Anterior cingulate cortex (tissue), 58 donors: Measurements from ENCODE around the gene PDGFD.

ENCODE experiments used
- DNase-seq, 58 donors: peaks; one replicate each; lab custom pipeline; 2025; lab: John Stamatoyannopoulos, UW

The PDGFD gene

GRCh38 chr11:104096900-104097299, 67.0 kb downstream of the PDGFD start:
- no peak for DNase-seq

- DNase-seq, result no peak
These were observed 68.2 kb downstream of the PDGFD start for GRCh38 chr11:104095791-104096190.

GRCh38 chr11:104094576-104094975, 69.4 kb downstream of the PDGFD start:
- DNase-seq, result no peak

GRCh38 chr11:104093426-104094280, 70.3 kb downstream of the PDGFD start:
- DNase-seq, result no peak

GRCh38 chr11:104092744-104093143, 71.2 kb downstream of the PDGFD start:
- no peak for DNase-seq

- no peak for DNase-seq
These were observed 72.5 kb downstream of the PDGFD start for GRCh38 chr11:104091281-104092096.

GRCh38 chr11:104090767-104091166, 73.2 kb downstream of the PDGFD start:
- DNase-seq, result no peak

- no peak for DNase-seq
These were observed 74.5 kb downstream of the PDGFD start for GRCh38 chr11:104089481-104089880.

GRCh38 chr11:104086621-104087020, 77.3 kb downstream of the PDGFD start:
- DNase-seq, result no peak

GRCh38 chr11:104078995-104079394, 85.0 kb downstream of the PDGFD start:
- no peak for DNase-seq

- no peak for DNase-seq
These were observed 85.7 kb downstream of the PDGFD start for GRCh38 chr11:104078245-104078644.

- DNase-seq, result no peak
These were observed 87.5 kb downstream of the PDGFD start for GRCh38 chr11:104076455-104076854.

GRCh38 chr11:104075706-104076105, 88.2 kb downstream of the PDGFD start:
- DNase-seq, result no peak

GRCh38 chr11:104075091-104075490, 88.9 kb downstream of the PDGFD start:
- no peak for DNase-seq

- DNase-seq, result peak in 9 of 58 donors; percentile 2 to 30 (median 7)
These were observed 89.8 kb downstream of the PDGFD start for GRCh38 chr11:104073950-104074705.

- no peak for DNase-seq
These were observed 96.4 kb downstream of the PDGFD start for GRCh38 chr11:104067534-104067933.

GRCh38 chr11:104064034-104064630, 99.8 kb downstream of the PDGFD start:
- no peak for DNase-seq

GRCh38 chr11:104061853-104062521, 102.0 kb downstream of the PDGFD start:
- DNase-seq, result no peak

- no peak for DNase-seq
These were observed 103.1 kb downstream of the PDGFD start for GRCh38 chr11:104060820-104061219.
